Activated CD8-positive, alpha-beta memory T cell treated with anti-CD3 and anti-CD28 coated beads for 48 hours (primary cell): ENCODE results near the gene CBFA2T2.
"Not testable (repeated sequence)": the region's sequence is repeated elsewhere in the genome, so short reads cannot be mapped to it uniquely, and the experiment has no call there.

Source experiments
- DNase-seq, 3 experiments: peaks; one replicate each; pipeline ENCODE4 v3.0.0-alpha.2; 2020; ENCODE audit warnings: low read depth in 2 of 3, low spot score in 2 of 3

Gene CBFA2T2

DNA sequence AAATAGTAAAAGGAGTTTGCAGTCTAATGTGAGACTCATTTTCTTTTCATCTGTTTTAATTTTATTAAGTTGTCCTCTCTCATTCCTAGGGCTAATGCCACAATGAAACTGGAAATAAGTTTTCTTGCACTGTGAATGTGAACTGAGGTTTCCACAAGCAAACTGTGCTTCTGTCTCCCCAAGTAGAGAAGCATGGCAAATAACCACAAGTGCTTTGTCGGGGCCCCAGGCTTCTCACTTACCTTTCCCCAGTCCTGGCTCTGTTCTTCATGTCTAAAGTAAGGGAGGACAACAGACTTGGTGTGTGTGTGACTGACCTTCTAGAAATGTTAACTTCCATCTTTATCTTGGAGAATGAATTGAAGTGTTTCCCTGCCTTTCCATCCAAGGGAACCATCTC, 80.8 kb downstream of the CBFA2T2 start:
- DNase-seq = no peak

DNA sequence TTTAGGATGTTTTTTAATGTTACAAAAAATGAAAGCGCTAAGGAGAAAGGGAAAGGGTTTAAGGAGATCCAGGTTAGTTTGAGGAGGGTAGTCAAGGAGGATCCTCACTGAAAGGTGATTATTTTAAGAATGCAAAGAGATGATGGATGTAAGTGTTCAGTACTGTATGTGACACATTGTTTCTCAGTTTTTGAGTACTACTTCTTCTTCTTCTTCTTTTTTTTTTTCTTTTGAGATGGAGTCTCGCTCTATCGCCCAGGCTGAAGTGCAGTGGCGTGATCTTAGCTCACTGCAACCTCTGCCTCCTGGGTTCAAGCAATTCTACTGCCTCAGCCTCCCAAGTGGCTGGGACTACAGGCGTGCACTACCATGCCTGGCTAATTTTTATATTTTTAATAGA, 83.4 kb downstream of the CBFA2T2 start:
- DNase-seq = not testable (repeated sequence)

DNA sequence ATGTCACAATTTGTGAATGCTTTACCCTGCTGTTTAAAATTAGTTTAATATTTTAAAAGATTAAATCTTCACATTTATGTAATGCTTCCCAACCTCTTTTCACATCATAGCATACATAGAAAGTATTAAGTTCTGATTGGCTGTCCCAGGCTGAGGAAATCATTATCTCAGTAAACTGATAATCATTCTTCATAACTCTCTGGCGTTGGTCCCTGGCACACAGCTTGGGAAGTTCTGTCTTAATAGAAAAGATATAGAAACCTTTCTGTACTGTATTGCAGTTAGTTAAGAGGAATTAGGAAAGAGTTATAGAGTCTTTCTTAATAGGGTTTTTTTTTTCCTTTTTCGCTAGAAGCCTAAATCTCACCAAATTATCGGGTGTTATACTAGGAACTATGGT, 85.4 kb downstream of the CBFA2T2 start:
- no peak for DNase-seq

- no peak for DNase-seq
Measured at GRCh38 chr20:33576432-33577125, 86.7 kb downstream of the CBFA2T2 start.

DNA sequence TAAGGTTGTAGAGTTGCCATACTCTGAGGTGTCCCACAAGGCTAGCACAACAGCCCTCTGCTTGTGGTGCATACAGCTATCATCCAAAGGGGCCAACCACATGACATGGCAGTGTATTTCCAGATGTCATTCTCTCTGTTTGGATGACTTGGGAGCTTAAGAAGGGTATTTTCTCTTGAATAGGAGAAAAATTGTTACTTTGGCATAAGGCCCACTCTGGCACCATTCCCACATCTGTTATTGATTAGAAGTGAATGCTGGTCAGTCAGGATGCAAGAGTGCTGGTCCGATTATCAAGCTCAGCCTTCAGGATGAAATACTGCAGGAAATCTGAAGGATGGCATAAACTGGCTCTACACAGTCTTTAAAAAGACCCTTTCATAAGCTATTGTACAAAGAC, 88.6 kb downstream of the CBFA2T2 start:
- no peak for DNase-seq

- DNase-seq = no peak
Measured at GRCh38 chr20:33583143-33583542, 93.2 kb downstream of the CBFA2T2 start.

GRCh38 chr20:33584976-33585375, 95.1 kb downstream of the CBFA2T2 start:
- no peak for DNase-seq

GRCh38 chr20:33585413-33585812, 95.5 kb downstream of the CBFA2T2 start:
- no peak for DNase-seq

- no peak for DNase-seq
Measured at GRCh38 chr20:33589059-33589458, 99.2 kb downstream of the CBFA2T2 start.

GRCh38 chr20:33591901-33592300, 102.0 kb downstream of the CBFA2T2 start:
- DNase-seq = peak; percentile 27 to 32 (median 28)

- no peak for DNase-seq
Measured at GRCh38 chr20:33594743-33595142, 104.8 kb downstream of the CBFA2T2 start.

DNA sequence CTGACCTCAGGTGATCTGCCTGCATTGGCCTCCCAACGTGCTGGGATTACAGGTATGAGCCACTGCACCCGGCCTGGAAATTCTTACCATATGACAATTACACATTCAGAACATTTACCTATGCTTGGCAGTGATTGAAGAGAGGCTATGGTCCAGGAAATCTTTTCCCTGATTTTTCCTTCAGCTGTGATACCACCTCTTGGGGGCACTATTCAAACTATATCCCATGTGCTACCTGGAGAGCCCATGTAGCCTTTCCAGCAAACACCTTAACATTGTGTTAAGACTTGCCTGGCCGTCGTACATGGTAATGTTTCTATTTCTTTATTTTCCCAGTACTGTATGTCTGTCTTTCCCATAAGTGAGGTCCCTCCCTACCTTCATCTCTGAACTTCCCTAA, 110.5 kb downstream of the CBFA2T2 start:
- DNase-seq = no peak

- no peak for DNase-seq
Measured at GRCh38 chr20:33600981-33601380, 111.1 kb downstream of the CBFA2T2 start.

GRCh38 chr20:33601861-33602260, 112.0 kb downstream of the CBFA2T2 start:
- DNase-seq = no peak

GRCh38 chr20:33602826-33603590, 113.1 kb downstream of the CBFA2T2 start:
- no peak for DNase-seq

- DNase-seq = no peak
Measured at GRCh38 chr20:33604084-33604990, 114.4 kb downstream of the CBFA2T2 start.

DNA sequence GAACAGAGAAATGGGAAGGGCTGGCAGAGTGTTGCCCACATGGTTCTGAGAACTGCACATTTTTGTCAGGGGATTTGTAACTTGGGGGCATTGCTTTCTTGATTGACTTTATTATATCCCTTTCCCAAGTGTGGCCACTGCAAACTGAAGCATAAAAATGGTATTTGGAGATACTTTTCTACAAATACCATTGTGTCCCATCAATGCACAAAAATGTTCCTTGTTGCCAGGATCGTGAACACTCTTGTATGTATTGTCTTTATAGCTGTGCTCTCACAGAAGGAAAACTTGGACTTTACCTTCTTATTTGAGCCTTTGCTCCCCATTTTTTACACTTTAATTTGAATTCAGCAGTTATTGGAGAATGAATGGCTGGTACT, 115.1 kb downstream of the CBFA2T2 start:
- DNase-seq = no peak

- no peak for DNase-seq
Measured at GRCh38 chr20:33606118-33606771, 116.3 kb downstream of the CBFA2T2 start.

GRCh38 chr20:33609504-33609903, 119.6 kb downstream of the CBFA2T2 start:
- no peak for DNase-seq

DNA sequence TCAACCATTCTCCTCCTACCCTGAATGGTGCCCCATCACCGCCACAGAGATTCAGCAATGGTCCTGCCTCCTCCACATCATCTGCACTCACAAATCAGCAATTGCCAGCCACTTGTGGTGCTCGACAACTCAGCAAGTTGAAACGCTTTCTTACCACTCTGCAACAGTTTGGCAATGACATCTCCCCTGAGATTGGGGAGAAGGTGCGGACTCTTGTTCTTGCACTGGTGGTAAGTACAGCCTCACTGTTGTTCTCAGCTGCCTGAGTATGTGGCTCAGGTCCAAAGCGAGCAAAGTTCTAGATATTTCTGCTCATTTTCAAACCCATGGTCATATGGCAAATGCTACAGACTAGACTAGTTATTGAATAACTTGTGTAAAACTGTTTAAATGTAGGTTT, 121.2 kb downstream of the CBFA2T2 start:
- no peak for DNase-seq

GRCh38 chr20:33612001-33612400, 122.1 kb downstream of the CBFA2T2 start:
- DNase-seq = no peak
